Measurements from ENCODE around the gene BLOC1S5.
A peak's percentile ranks its signal among the peaks of the same experiment; 100 is the strongest.
"Not testable (repeated sequence)": the region's sequence is repeated elsewhere in the genome, so short reads cannot be mapped to it uniquely, and the experiment has no call there.

BLOC1S5 gene

DNA sequence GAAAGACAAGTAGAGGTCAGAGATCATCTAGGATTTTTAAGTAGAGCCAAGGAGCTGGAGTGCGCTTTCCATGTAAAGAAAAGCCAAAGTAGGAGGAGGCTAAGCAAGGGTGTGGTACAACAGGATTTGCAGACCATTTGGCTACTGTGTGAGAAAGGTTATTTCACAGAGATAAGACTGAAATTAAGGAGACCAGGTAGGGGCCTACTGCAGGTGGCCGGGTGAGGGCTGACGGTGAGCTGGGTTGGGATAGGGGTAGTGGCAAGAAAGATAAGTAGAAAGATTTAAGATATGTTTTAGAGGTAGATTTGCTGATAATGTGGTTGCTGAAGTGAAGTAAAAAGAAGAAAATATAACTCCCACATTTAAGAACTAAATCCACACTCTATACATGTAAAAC is 3.8 kb downstream of the BLOC1S5 start:
- TF ChIP-seq, protein P1, sequence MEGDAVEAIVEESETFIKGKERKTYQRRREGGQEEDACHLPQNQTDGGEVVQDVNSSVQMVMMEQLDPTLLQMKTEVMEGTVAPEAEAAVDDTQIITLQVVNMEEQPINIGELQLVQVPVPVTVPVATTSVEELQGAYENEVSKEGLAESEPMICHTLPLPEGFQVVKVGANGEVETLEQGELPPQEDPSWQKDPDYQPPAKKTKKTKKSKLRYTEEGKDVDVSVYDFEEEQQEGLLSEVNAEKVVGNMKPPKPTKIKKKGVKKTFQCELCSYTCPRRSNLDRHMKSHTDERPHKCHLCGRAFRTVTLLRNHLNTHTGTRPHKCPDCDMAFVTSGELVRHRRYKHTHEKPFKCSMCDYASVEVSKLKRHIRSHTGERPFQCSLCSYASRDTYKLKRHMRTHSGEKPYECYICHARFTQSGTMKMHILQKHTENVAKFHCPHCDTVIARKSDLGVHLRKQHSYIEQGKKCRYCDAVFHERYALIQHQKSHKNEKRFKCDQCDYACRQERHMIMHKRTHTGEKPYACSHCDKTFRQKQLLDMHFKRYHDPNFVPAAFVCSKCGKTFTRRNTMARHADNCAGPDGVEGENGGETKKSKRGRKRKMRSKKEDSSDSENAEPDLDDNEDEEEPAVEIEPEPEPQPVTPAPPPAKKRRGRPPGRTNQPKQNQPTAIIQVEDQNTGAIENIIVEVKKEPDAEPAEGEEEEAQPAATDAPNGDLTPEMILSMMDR (IDR thresholded peaks at IDR 0.05; ENCODE audit: insufficient read depth, missing control alignments): no peak
- DNase-seq (ENCODE audit: insufficient read length, low spot score): no peak
- no peak for FAIRE-seq

DNA sequence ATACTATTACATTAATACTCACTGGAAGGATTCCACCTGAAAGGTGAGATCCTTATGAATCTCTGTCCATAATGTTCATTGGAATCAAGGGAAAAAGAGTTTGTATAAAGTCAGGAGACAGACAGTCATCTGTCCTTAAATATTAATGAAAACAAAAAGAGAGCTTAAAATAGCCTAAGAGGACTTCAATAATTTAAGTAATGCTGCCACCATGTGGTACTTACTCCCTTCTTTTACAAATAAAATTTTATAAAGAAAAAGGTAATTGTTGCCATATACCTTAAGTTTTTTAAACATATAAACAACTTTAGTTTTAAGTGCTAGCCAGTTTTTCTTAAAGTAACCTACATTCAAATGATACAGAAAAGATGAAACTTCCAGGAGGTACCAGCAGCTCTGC is 5.1 kb downstream of the BLOC1S5 start:
- TF ChIP-seq, protein P1 (IDR thresholded peaks at IDR 0.05; ENCODE audit: insufficient read depth, missing control alignments): peak; percentile 39
- no peak for DNase-seq (ENCODE audit: insufficient read length, low spot score)
- FAIRE-seq: no peak

DNA sequence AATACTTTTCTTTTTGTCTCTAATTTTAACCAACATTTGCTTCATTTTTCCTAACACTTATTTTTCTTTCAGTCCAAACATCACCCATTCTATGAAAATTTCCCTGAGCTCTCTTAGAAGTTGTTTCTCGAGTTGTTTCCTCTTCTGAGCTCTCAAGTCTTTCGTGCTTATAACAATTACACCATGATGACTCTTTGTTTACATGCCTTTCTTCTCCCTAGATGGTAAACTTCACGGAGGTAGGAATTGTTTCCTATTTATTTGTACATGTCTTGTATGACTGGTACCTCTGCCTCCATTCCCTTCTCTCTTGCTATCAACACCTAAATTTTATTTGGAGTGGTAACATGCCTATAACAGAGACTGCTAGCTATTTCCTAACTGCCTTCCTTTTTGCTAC is 6.4 kb downstream of the BLOC1S5 start:
- DNase-seq (ENCODE audit: insufficient read length, low spot score): no peak

DNA sequence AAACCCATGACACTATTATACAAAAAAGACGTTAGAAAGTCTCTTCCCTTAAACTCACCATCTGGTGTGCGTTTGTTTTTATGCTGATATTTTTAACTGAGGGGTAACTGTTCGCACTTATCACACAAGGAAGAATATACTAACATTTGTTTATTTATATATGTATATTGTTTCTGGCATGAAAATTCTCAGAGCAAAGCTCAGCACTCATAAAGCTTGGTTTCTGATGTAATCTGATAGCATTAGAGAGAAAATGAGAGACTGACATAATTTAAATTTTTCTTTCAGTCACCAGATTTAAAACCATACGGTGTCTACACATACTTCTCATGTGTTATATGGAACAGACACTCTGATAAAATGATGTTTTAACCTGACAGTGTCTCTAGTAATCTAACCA is 6.9 kb downstream of the BLOC1S5 start:
- FAIRE-seq (no peak), DNase-seq (ENCODE audit: insufficient read length, low spot score) (no peak)
- TF ChIP-seq, protein P1 (IDR thresholded peaks at IDR 0.05; ENCODE audit: insufficient read depth, missing control alignments): no peak

More for the DNA sequence above, 6.4 kb downstream of the BLOC1S5 start:
- FAIRE-seq: no peak
- TF ChIP-seq, protein P1 (IDR thresholded peaks at IDR 0.05; ENCODE audit: insufficient read depth, missing control alignments): no peak

DNA sequence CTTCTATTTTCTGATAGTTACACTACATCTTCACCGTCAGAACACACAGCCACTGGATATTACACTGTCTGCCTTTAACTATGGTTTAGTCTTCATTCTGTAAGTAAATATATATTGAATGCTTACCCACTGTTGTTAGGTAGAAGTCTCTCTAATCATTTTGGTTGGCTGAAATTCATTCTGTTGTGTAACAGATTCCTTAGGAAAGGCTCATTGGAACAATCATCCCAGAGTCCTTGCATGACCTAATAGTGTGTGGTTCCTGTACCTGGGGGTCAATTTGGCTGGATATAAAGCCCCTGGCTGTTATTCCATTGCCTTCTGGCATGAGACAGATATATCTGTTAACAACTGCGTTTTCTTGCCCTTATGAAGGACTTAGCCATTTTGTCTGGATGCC is 9.9 kb downstream of the BLOC1S5 start:
- FAIRE-seq: no peak
- no peak for DNase-seq (ENCODE audit: insufficient read length, low spot score)
- TF ChIP-seq, protein P1 (IDR thresholded peaks at IDR 0.05; ENCODE audit: insufficient read depth, missing control alignments): no peak

DNA sequence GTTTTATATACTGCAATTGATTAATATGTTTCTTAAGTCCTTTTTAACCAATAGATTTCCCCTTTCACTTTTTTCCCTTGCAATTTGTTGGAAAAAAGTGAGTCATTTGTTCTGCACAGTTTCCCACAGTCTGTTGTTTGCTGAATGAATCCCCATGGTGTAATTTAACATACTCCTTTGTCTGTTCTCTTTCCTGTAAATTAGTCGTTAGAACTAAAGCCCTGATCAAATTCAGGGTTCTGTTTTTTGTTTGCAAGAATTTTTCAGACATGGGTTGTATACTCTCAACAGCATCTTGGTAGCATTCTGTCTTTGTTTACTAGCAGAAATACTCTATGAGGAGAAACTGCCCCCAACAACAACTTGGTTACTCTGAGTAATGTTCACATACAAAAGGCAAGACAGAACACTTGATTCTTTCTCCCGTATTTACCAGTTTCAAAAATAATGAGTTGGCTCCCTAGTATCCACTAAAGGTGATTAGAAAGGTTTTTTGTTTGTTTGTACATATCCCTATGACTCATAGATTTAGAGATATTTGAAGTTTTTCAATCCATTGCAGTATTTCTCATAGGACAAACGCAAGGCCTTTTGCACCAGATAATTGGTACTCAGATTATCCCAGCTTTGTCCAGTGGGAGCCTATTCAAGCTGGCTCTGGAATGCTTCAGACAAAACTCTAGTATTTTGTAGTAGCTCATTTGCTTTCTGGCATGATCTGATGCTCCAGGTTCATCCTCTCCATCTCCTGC is 16.5 kb downstream of the BLOC1S5 start:
- DNase-seq (ENCODE audit: insufficient read length, low spot score): no peak
- no peak for FAIRE-seq
- TF ChIP-seq, protein P1 (IDR thresholded peaks at IDR 0.05; ENCODE audit: insufficient read depth, missing control alignments): no peak

DNA sequence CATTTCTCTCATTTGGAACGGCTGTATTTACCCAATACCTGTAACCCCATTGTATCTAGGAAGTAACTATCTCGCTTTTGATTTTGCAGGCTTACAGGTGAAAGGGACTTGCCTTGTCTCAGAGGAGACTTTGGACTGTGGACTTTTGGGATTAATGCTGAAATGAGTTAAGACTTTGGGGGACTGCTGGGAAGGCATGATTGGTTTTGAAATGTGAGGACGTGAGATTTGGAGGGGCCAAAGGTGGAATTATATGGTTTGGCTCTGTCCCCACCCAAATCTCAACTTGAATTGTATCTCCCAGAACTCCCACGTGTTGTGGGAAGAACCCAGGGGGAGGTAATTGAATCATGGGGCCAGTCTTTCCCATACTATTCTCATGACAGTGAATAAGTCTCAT is 18.4 kb downstream of the BLOC1S5 start:
- FAIRE-seq; DNase-seq (ENCODE audit: insufficient read length, low spot score): not testable (repeated sequence)
